ENCODE data around the gene MTHFSD.

Gene MTHFSD

GRCh38 chr16:86494565-86495356 lies 60.3 kb downstream of the MTHFSD start:
- 5 to 8% methylated on average over 46 to 54 of the region's 54 CpGs for whole genome bisulfite sequencing, 2 experiments (ENCODE audit: insufficient coverage in 2 of 2)
- peaks cover 51% of the 10 kb centered on the region for H3K4me1 ChIP-seq (ENCODE audit: control insufficient read depth, insufficient read depth, low read length, poor library complexity, severe bottlenecking)
- no peaks in the 10 kb centered on the region for H3K9me3 ChIP-seq (ENCODE audit: control insufficient read depth, low read length)
- no peak overlapping the region for H3K27ac ChIP-seq (ENCODE audit: low read depth, low read length, severe bottlenecking)
- H3K4me3 ChIP-seq (ENCODE audit: extremely low read depth, insufficient read depth, low read length, poor library complexity, severe bottlenecking) = no peak overlapping the region
- peaks cover 2% of the 10 kb centered on the region for H3K36me3 ChIP-seq (ENCODE audit: control insufficient read depth, insufficient read depth, low read length)

DNA sequence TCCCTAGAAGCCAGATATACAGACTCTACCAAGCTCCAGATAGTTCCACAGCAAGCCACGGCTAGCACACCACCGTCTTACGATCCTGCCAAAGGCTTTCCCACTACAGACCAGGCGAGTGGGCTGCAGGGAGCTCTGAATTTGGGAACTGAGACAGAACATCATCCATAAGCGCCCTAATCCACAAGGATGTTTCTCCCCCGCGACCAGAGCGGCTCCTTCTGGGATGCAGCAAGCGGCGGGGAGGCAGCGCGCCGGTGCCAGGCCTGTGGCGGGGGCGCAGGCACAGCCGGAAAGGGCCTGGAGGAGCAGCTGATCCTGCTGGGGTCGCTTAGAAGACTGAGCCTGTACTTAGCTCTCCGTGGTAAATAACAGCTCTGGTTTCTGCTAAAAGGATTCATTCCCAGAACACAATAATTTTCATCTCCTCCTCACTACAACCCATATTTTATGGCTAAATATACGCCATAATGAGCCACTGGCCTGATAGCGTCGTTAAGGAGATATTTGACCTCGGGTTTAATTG lies 60.9 kb downstream of the MTHFSD start:
- Histone ChIP-seq H3K9me3 (ENCODE audit: control insufficient read depth, low read length) (no peaks in the 10 kb centered on the region), H3K27ac (ENCODE audit: low read depth, low read length, severe bottlenecking) (no peak overlapping the region), H3K4me3 (ENCODE audit: extremely low read depth, insufficient read depth, low read length, poor library complexity, severe bottlenecking) (no peak overlapping the region), H3K4me1 (ENCODE audit: control insufficient read depth, insufficient read depth, low read length, poor library complexity, severe bottlenecking) (peaks cover 47% of the 10 kb centered on the region), H3K36me3 (ENCODE audit: control insufficient read depth, insufficient read depth, low read length) (peaks cover 9% of the 10 kb centered on the region)
- 10 to 14% methylated on average over 16 to 20 of the region's 22 CpGs for WGBS, 2 experiments (ENCODE audit: insufficient coverage in 2 of 2)

DNA sequence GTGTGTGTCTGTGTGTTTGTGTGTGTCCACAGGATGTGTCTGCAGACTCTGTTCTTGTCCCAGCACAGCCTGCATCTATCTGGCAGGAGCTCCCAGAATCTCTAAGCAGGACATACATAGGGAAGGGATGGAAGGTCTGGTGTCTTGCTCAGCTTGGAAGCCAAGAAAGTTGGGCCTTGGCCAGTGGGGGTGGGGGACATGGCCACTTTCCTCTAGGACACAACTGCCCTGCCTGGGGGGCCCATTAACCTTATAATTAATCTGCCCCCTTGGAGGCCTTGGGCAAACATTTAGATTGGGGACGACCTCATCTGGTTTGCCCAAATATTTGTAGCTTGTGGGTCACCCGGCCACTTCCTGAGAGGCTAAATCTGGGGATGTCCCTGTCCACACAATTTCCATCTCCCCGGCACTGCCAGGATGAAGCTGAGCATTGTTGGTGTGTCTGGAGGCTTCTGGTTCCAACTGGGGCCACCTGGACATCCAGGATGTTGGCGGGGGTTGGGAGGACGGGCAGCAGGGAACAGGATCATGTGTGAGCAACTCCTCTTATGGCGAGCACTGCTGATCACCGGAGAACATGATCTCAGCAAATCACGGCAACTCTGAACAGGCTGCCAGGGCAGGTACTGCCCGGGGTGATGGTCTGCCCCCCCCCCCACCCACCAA lies 61.9 kb downstream of the MTHFSD start:
- Histone ChIP-seq H3K4me1 (ENCODE audit: control insufficient read depth, insufficient read depth, low read length, poor library complexity, severe bottlenecking) (peaks cover 37% of the 10 kb centered on the region), H3K4me3 (ENCODE audit: extremely low read depth, insufficient read depth, low read length, poor library complexity, severe bottlenecking) (no peak overlapping the region), H3K36me3 (ENCODE audit: control insufficient read depth, insufficient read depth, low read length) (peaks cover 10% of the 10 kb centered on the region), H3K27ac (ENCODE audit: low read depth, low read length, severe bottlenecking) (no peak overlapping the region), H3K9me3 (ENCODE audit: control insufficient read depth, low read length) (no peaks in the 10 kb centered on the region)
- WGBS, 2 experiments (ENCODE audit: insufficient coverage in 2 of 2) = 56 to 81% methylated on average over 4 to 7 of the region's 9 CpGs

- Histone ChIP-seq H3K9me3 (ENCODE audit: control insufficient read depth, low read length) (no peaks in the 10 kb centered on the region), H3K36me3 (ENCODE audit: control insufficient read depth, insufficient read depth, low read length) (peaks cover 10% of the 10 kb centered on the region), H3K4me1 (ENCODE audit: control insufficient read depth, insufficient read depth, low read length, poor library complexity, severe bottlenecking) (peaks cover 37% of the 10 kb centered on the region), H3K27ac (ENCODE audit: low read depth, low read length, severe bottlenecking) (no peak overlapping the region), H3K4me3 (ENCODE audit: extremely low read depth, insufficient read depth, low read length, poor library complexity, severe bottlenecking) (no peak overlapping the region)
- 56 to 67% methylated on average over 2 to 3 of the region's 4 CpGs for whole genome bisulfite sequencing, 2 experiments (ENCODE audit: insufficient coverage in 2 of 2)
Measured at GRCh38 chr16:86492267-86492960, 62.6 kb downstream of the MTHFSD start.

DNA sequence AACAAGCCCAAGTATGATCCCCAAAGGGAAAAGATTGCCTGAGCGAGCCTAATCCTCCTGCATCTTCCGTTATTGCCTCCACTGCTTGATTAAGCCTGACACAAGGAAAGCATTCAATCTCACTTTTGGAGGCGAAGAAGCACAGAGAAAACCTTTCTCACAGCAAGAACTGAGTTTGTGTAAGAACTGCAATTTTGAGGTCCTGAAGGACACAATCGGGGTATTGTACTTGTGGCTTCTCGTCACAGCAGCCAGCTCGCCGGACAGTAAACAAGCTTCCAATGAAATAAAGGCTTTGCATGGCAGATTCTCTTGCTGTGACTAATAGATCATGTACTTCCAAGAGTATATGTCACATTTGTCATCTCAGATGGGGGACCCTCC lies 63.4 kb downstream of the MTHFSD start:
- Histone ChIP-seq H3K27ac (ENCODE audit: low read depth, low read length, severe bottlenecking) (peak overlapping the region; percentile 16), H3K4me3 (ENCODE audit: extremely low read depth, insufficient read depth, low read length, poor library complexity, severe bottlenecking) (no peak overlapping the region), H3K9me3 (ENCODE audit: control insufficient read depth, low read length) (no peaks in the 10 kb centered on the region), H3K4me1 (ENCODE audit: control insufficient read depth, insufficient read depth, low read length, poor library complexity, severe bottlenecking) (peaks cover 32% of the 10 kb centered on the region), H3K36me3 (ENCODE audit: control insufficient read depth, insufficient read depth, low read length) (peaks cover 10% of the 10 kb centered on the region)
- 81 to 82% methylated on average over 6 to 7 of the region's 7 CpGs for WGBS, 2 experiments (ENCODE audit: insufficient coverage in 2 of 2)

GRCh38 chr16:86490859-86491639 lies 64.0 kb downstream of the MTHFSD start:
- Histone ChIP-seq H3K27ac (ENCODE audit: low read depth, low read length, severe bottlenecking) (peak overlapping the region; percentile 16), H3K4me1 (ENCODE audit: control insufficient read depth, insufficient read depth, low read length, poor library complexity, severe bottlenecking) (peaks cover 29% of the 10 kb centered on the region), H3K9me3 (ENCODE audit: control insufficient read depth, low read length) (no peaks in the 10 kb centered on the region), H3K4me3 (ENCODE audit: extremely low read depth, insufficient read depth, low read length, poor library complexity, severe bottlenecking) (no peak overlapping the region), H3K36me3 (ENCODE audit: control insufficient read depth, insufficient read depth, low read length) (peaks cover 10% of the 10 kb centered on the region)
- 78 to 79% methylated on average over 10 to 11 of the region's 13 CpGs for WGBS, 2 experiments (ENCODE audit: insufficient coverage in 2 of 2)

DNA sequence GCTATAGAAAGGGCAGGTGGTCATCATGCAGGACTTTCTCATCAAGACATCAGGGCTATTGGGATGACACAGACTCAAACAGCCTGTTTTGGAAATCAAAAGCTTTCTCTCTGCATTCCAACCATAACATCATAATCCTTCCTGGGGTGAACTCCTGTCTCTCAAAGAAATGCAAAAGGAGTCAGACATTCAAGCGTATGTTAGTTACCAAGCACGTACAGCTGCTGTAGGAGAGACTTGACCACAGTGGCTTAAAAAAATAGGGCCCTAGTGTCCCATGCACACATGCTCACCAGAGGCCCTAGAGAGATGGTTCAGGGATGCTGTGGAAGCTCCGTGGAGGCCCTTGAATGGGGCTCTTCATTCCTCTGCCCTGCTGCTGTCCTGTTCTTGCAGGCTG lies 69.3 kb downstream of the MTHFSD start:
- WGBS, 2 experiments (ENCODE audit: insufficient coverage in 2 of 2) = 51 to 68% methylated on average over 3 of the region's 3 CpGs
- Histone ChIP-seq H3K36me3 (ENCODE audit: control insufficient read depth, insufficient read depth, low read length) (peaks cover 10% of the 10 kb centered on the region), H3K4me3 (ENCODE audit: extremely low read depth, insufficient read depth, low read length, poor library complexity, severe bottlenecking) (no peak overlapping the region), H3K27ac (ENCODE audit: low read depth, low read length, severe bottlenecking) (no peak overlapping the region), H3K4me1 (ENCODE audit: control insufficient read depth, insufficient read depth, low read length, poor library complexity, severe bottlenecking) (peaks cover 9% of the 10 kb centered on the region), H3K9me3 (ENCODE audit: control insufficient read depth, low read length) (peaks cover 12% of the 10 kb centered on the region)

- WGBS, 2 experiments (ENCODE audit: insufficient coverage in 2 of 2) = 89 to 95% methylated on average over 4 to 5 of the region's 5 CpGs
- peaks cover 9% of the 10 kb centered on the region for H3K4me1 ChIP-seq (ENCODE audit: control insufficient read depth, insufficient read depth, low read length, poor library complexity, severe bottlenecking)
- peaks cover 3% of the 10 kb centered on the region for H3K36me3 ChIP-seq (ENCODE audit: control insufficient read depth, insufficient read depth, low read length)
- H3K9me3 ChIP-seq (ENCODE audit: control insufficient read depth, low read length) = peaks cover 12% of the 10 kb centered on the region
- no peak overlapping the region for H3K4me3 ChIP-seq (ENCODE audit: extremely low read depth, insufficient read depth, low read length, poor library complexity, severe bottlenecking)
- no peak overlapping the region for H3K27ac ChIP-seq (ENCODE audit: low read depth, low read length, severe bottlenecking)
Measured at GRCh38 chr16:86484240-86484639, 70.8 kb downstream of the MTHFSD start.

DNA sequence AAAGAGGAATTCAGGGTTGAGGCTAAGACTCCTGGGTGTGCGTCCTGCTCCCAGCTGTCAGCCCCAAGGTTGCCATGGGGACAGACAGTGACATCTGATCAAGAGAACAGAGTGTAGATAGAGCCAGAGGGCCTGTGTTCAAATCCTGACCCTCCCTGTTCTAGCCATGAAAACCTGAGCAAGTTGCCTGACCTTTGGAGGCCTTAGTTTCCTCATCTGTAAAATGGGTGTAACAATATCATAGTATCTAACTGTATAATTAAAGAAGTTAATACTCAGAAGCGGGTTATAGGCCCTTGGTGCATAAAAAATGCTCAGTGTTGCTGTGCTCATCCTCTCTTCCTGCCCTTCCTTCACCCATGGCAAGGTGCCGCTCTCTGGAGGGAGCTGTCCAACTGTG lies 73.4 kb downstream of the MTHFSD start:
- Histone ChIP-seq H3K27ac (ENCODE audit: low read depth, low read length, severe bottlenecking) (no peak overlapping the region), H3K4me1 (ENCODE audit: control insufficient read depth, insufficient read depth, low read length, poor library complexity, severe bottlenecking) (peaks cover 14% of the 10 kb centered on the region), H3K36me3 (ENCODE audit: control insufficient read depth, insufficient read depth, low read length) (no peaks in the 10 kb centered on the region), H3K9me3 (ENCODE audit: control insufficient read depth, low read length) (peaks cover 12% of the 10 kb centered on the region), H3K4me3 (ENCODE audit: extremely low read depth, insufficient read depth, low read length, poor library complexity, severe bottlenecking) (no peak overlapping the region)
- 79 to 89% methylated on average over 1 to 2 of the region's 3 CpGs for WGBS, 2 experiments (ENCODE audit: insufficient coverage in 2 of 2)

DNA sequence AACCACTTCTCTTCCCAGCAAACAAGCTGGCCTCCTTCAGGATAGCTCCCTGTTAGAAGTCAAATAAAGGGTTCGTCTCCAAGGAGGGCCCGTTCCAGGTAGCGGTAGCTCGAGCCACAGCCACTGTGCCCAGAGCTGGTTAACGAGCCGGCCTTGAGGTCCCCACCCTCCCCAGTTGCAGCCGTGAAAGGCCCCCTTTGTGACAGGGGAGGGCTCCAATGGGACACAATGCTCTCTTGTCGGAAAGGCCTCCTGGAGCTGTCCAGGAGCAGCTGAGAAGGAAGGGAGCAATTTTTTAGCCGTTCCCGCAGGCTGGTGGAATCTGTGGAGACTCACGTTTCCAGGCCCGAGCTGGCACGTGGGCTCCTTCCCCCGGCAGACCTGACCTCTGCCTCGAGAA lies 74.6 kb downstream of the MTHFSD start:
- Histone ChIP-seq H3K36me3 (ENCODE audit: control insufficient read depth, insufficient read depth, low read length) (no peaks in the 10 kb centered on the region), H3K4me1 (ENCODE audit: control insufficient read depth, insufficient read depth, low read length, poor library complexity, severe bottlenecking) (peaks cover 12% of the 10 kb centered on the region), H3K27ac (ENCODE audit: low read depth, low read length, severe bottlenecking) (no peak overlapping the region), H3K9me3 (ENCODE audit: control insufficient read depth, low read length) (peaks cover 12% of the 10 kb centered on the region), H3K4me3 (ENCODE audit: extremely low read depth, insufficient read depth, low read length, poor library complexity, severe bottlenecking) (no peak overlapping the region)
- 76% methylated on average over 14 to 15 of the region's 15 CpGs for WGBS, 2 experiments (ENCODE audit: insufficient coverage in 2 of 2)
